GM04504 (cell line): Measurements from ENCODE around the gene KLK13.

Experiments used
- DNase-seq: peaks from one replicate; pipeline ENCODE4 v3.0.0-alpha.2; 2012; ENCODE audit warnings: low read depth

Gene KLK13

GRCh38 chr19:51019544-51019925 lies 45.4 kb downstream of the KLK13 start, which contains the start of gene KLK10:
TSS of gene KLK10 (minus strand) at chr19:51019709. CDS start at chr19:51019130, 579 bp downstream.
- no peak for DNase-seq

DNA sequence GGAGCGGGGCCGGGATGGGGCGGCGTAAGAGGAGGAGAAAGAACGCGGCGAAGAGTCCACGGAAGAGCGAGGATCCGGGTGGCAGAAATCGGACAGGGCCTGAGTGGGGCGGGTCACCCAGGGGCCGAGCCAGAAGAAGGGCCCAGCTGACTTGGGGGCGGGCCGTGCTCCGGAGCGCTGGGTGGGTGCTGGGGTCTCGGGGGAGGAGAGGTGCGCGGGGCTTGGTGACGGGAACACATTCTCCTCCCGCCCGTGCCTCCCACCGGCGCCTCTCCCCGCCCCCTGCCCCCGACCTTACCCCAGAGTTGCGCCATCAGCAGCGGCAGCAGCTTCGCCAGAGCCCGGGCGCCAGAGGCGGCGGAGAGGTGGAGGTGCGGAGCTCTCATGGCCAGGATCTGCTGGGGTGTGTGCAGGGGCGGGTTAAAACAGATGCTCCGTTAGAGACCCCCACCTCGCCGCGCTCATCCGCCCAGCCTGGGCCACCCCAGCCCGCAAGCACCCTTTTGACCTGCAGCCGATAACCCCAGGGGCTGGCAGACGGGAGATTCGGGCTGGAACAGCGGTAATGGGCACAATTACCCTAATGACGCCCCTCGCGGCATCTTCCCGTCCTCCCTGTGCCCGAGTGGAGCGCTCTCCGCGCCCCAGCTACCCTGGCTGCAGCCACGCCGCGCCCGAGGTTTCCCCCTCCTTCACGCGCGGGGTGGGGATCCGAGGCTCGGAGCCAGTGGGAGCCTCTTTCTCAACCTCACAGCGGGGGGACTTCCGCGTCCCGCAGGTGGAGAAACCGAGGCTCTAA lies 45.9 kb downstream of the KLK13 start:
- no peak for DNase-seq

GRCh38 chr19:51016798-51017683 lies 47.9 kb downstream of the KLK13 start:
- DNase-seq = no peak

GRCh38 chr19:51015691-51016267 lies 49.1 kb downstream of the KLK13 start:
- no peak for DNase-seq

GRCh38 chr19:51014242-51014641 lies 50.6 kb downstream of the KLK13 start:
- DNase-seq = no peak

- DNase-seq = no peak
Measured at GRCh38 chr19:51012661-51013190, 52.2 kb downstream of the KLK13 start.

GRCh38 chr19:51010066-51010795 lies 54.7 kb downstream of the KLK13 start:
- DNase-seq = no peak

DNA sequence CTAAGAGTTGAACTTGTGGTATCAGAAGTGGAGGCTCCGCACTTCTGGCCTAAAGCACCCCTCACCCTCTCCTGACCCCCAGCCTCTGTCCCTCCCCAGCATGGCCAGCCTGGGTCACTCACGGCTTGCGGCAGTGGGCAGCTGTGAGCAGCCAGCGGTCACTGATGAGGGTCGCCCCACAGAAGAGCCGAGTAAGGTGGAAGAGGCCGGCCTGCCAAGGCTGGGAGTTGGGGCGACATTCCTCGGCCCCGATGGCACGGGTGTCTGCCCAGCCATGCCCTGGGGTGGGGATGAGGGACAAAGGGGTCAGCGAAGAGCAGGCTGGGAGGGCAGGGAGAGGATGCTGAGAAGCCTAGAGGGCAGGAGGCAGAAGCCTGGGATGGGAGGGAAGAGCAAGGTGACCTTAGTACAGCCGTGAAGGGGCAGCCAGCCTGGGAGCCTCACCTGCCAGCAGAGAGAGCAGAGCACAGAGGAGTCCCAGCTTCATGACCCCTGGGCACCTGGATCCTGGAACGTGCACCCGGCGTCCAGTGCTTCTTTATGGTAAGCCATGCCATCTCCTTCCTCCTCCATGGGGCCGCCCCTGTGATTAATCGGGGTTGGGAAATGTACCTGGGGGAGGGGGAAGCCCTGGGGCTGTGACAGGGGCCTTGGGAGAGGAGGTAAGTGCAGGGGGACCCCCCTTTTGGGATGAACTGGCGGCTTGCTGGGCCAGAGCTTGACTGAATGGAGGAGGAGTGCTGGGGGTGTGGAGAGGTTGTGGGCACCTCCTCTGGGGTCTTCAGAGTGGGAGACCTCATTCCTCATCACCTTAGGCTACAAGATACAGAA lies 55.6 kb downstream of the KLK13 start:
- DNase-seq = no peak

DNA sequence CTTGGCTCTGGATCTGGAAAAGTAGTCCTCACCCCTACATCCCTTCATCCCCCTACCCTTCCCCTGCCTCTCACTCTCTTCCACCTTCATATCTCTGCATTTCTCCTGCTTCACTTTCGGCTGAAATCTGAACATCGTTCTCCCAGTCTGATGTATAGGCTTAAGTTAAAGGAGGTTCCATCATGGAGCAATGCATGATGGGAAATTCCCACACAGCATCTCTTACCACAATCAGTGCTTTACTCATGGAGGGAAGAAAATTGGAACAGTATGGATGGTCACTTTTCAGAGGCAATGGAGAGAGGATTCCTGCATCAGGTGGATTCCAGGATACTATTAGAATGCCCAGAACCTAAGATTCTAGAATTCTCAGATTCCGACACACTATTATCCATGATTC lies 57.4 kb downstream of the KLK13 start:
- no peak for DNase-seq

DNA sequence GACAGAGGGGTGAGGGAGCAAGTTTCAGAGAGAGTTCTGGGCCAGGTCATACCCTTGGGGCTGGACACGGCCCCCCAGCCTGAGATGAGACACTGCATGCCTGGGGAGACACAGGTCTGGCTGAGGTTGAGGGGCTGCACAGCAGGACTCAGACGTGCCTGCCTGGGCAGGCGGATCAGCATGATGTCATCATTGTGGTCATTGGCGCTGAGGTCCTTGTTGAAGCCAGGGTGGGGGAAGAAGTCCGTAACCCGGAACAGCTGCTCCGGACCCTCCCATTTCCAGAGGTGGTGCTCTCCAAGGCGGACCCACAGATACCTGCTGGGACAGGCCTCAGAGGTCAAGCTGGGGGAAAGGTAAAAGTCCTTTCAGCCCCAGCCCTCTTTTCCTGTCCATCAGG lies 58.5 kb downstream of the KLK13 start:
- no peak for DNase-seq
